OCI-LY1 (cell line): ENCODE data around the gene SLC4A2.

ENCODE experiments used
- EZH2 ChIP-seq: fragments of 200-600 bp; sonication (generic), shearing (Covaris generic); IDR thresholded peaks from 2 replicates; pipeline ENCODE4 v1.8.0; 2017; ENCODE audit warnings: borderline replicate concordance, mixed run types, mild to moderate bottlenecking, antibody characterized with exemption, low read length, moderate library complexity, mixed read lengths
- TF ChIP-seq, protein P1 (sequence below): fragments of 200-600 bp; sonication (generic), shearing (Covaris generic); IDR thresholded peaks from 2 replicates; pipeline ENCODE4 v1.5.1; 2017; ENCODE audit warnings: mild to moderate bottlenecking, antibody characterized with exemption, low read length, moderate library complexity, mixed read lengths

DNA sequence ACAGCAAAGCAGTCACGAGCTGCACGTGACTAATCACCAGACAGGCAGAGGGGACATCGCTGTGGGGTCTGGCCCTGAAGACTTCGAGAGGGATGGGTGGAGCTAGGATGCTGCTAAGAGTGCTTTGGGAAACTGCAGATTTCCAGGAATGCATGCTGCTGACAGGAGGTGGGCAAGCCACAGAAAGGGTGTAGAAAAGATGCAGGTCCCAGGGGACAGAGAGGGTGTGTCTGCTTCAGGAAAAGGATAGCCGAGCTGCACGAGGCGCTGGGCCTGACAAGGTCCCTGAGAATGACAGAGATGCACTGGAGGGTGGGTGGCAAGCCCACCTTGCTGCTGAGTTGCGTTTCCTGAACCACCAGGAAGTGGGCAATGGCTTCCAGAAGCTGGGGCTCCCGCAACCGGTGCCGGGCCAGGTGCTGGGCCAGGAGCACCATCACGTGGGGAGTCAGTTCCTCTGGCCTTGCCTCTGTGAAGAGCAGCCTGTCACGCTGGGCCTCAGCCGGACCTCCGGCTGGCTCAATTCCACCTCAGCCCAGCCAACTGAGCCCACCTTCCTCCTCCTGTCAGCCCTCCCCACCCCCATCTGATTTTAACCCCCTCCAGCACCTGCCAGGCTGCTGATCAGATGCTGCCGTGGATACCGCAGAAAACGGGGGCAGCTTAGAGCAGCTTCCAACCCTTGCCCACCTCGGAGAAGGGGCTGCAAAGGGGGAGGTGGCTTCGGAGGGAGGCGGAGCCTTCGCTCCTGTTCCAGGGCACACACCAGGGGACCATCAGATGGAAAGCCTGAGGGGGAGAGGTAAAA, 19.0 kb downstream of the SLC4A2 start:
- TF ChIP-seq, protein P1, sequence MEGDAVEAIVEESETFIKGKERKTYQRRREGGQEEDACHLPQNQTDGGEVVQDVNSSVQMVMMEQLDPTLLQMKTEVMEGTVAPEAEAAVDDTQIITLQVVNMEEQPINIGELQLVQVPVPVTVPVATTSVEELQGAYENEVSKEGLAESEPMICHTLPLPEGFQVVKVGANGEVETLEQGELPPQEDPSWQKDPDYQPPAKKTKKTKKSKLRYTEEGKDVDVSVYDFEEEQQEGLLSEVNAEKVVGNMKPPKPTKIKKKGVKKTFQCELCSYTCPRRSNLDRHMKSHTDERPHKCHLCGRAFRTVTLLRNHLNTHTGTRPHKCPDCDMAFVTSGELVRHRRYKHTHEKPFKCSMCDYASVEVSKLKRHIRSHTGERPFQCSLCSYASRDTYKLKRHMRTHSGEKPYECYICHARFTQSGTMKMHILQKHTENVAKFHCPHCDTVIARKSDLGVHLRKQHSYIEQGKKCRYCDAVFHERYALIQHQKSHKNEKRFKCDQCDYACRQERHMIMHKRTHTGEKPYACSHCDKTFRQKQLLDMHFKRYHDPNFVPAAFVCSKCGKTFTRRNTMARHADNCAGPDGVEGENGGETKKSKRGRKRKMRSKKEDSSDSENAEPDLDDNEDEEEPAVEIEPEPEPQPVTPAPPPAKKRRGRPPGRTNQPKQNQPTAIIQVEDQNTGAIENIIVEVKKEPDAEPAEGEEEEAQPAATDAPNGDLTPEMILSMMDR, result no peak
- TF ChIP-seq EZH2, result no peak
